HG02588 (cell line): ENCODE measurements around the gene GSTM5.
"Not testable (repeated sequence)": the region's sequence is repeated elsewhere in the genome, so short reads cannot be mapped to it uniquely, and the experiment has no call there.

Experiments
- ATAC-seq: cut with Tn5 transposase; IDR thresholded peaks from one replicate; pipeline ENCODE4 v1.9.1; 2021; ENCODE audit warnings: mild to moderate bottlenecking, moderate library complexity; ENCODE audit not compliant: unreplicated experiment

The GSTM5 gene

GRCh38 chr1:109726728-109727373 is 14.8 kb downstream of the GSTM5 start:
- no peak for ATAC-seq

- no peak for ATAC-seq
Observed at GRCh38 chr1:109728870-109729269, 16.8 kb downstream of the GSTM5 start.

DNA sequence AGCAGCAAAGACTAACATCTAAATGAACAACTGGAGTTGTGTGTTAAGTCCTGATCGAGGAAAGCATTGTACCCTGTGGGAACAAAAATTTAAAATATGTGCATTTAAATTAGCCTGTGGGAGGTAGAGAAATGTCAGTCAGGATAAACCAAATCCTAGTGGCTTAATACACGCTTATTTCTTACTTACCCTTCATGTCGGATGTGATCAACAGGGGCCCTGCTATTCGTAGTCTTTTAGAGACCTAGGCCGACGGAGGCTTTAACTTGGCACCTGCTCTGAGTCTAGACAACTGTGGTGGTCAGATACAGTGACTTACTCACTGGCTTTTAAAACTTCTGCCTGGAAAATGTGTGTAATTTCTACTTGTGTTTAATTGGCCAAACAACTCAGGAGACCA is 18.6 kb downstream of the GSTM5 start:
- ATAC-seq, result no peak

DNA sequence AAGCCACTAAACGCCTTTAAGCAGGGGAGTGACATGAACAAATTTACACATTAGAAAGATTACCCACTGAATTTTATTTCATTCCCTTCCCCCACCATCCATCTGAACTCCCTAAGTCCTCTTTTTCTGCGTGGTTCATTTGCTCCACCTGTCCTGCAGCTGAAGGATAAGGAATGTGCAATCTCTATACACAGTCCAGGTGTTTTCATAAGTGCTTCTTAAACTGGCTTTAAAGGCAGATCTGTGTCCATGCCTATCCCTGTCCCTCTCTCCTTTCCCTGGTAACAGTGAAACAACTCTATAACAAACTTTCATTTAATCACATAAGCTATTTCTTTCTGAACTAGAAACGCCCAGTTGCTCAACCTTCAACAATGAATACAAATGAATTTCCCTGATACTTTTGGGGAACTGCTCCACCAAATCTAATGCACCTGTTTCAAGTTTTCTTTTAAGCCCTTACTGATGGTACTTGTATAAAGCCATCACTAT is 20.4 kb downstream of the GSTM5 start:
- no peak for ATAC-seq

- ATAC-seq, result no peak
Observed at GRCh38 chr1:109733236-109733870, 21.3 kb downstream of the GSTM5 start.

DNA sequence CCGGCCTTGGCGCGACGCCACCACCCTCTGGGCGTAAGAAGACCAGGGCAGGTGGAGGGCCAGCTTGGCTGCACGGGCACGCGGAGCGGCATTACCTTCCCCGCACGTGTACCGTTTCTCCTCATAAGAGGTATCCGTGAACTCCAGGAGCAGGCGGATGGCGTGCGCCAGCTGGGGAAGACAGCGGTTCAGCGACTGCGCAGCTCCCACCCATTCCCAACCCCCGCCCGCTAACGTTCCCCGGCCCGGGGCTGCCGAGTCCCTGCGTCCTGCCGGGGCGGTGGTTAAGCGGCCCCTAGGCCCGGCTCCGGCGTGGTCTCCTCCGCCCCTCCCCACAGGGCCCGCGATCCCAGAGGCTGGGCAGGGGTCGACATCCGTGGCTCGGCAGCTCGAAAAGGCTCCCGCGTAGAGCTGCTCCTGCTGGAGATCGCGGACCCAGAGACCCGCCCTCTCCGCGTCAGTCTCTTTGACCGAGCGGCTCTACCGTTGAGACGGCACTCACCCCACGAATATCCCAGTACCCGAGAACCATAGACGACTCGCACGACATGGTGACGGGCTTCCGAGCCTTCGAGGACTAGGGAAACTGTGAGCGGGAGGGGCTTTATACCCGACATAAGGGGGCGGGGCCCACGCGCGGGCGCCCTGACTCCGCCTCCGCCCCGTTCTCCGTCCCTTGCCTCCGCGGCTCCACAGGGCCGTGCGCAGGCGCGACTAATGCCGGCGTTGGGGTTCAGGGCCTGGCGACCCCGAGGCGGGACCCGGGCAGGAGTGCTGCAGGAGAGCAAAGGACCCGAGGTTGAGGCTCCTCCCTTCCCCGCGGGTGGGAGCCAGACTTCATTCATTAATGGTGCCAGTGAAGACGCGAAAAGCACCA is 27.9 kb downstream of the GSTM5 start:
- ATAC-seq, result peak; percentile 92

DNA sequence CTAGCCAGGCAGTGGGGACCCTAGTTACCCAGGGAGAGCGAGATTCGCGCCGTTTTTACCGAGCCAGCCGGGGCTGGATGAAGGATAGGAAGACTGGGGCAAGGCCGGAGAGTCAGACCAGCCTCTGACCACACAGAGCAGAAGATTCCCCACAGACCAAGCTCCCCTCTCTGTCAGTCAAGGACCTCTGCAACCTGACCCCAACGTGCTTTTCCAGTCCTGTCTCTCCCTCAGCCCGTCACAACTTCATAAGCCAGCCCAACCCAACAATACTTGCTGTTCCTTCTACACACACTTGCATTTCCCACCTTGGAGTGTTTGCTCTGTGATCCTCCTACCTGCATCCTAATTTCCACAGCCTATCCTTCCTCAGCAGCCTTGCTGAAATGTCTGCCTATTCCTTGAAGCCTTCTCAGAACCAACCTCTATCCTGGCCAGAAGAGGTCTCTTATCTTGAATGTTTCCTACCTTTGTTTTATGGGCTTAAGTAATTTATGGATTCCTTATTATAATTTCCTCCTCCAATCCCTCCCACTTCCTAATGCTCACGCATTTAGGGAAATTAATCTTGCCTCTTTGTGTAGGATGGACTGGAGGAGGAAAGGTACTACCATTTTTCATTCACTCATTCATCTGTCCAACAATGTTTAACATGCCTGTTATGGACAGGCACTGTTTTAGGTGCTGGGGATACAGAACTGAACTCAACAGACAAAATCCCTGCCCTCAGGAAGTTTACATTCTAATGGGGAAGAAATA is 28.7 kb downstream of the GSTM5 start, which contains the start of gene GSTM3:
GSTM3 (minus strand) TSS at position 424 of the 759 bp plus-strand sequence. CDS start 751 bp downstream, outside the sequence.
- ATAC-seq, result no peak

- not testable (repeated sequence) for ATAC-seq
Observed at GRCh38 chr1:109748311-109748710, 36.3 kb downstream of the GSTM5 start.

DNA sequence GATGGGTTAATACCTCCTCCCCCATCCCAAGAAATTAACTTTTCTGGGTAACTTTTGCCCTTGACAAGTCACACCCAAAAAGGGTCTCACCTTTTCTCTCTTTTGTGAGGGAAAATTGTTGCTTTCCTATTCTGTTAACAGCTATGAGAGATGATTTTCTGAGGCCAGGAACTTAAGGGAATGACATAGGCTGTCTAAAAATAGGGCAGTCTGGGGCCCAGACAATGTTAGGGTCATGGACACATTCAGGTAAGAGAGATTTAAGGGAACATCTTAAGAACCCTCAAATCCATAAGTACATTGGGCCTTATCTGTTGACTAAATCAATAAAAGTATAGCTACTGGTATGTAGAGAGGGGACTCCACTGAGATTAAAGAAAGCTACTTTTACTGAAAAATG is 37.2 kb downstream of the GSTM5 start:
- no peak for ATAC-seq

- ATAC-seq, result no peak
Observed at GRCh38 chr1:109750241-109750882, 38.3 kb downstream of the GSTM5 start.

DNA sequence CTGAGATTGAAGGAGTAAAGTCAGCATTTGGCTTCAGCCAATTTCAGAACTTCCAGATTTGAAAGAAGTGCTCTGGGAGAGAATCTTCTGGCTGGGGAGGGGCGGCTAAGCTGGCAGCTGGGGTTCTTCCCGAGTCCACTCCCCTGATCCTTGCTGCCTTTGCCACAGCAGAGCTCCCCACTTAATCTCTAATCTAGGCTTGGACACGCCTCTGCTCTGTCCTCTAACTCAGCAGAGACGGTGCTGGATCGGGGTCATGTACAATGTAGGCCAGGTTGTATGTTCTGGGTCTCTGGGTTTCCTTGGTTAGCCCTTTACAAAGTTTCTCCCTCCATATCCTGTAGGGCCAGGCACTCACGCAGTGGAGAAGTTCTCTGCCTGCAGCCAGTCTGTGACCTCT is 38.9 kb downstream of the GSTM5 start:
- ATAC-seq, result no peak

DNA sequence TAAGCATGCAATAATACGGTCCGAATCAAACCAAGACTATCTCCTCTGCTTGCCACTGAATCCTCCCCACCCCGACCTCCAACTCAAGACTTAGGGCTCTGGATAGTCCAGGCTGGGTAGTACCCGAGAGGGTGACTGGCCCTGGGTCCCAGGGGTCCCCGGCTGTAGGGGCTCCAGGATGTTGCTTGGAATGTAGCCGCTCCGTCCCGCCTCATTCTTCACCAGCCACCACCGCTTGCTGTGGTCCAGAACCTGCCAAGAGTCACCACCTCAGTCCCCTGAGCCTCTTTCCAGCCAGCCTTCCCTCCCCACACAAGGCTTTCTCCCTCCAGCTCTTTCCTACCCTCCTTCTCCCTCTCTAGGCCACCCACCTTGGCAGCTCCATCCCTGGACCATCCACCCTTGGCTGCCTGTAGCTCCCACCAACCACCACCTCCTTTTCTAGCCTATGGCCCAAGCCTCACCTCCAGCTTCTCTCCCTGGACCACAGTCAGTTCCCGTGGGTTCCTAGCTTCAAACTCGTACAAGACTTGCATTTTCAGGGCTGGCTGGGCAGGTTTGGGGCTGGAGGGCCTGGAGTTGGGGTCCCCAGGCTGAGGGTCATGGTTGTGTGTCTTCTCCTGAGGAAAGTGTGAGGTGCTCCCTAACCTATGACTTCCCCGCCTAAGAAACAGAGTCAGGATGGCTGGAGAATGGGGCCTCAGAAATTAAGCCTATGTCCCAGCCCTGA is 39.6 kb downstream of the GSTM5 start:
- ATAC-seq, result no peak

- no peak for ATAC-seq
Observed at GRCh38 chr1:109754738-109755137, 42.7 kb downstream of the GSTM5 start.

DNA sequence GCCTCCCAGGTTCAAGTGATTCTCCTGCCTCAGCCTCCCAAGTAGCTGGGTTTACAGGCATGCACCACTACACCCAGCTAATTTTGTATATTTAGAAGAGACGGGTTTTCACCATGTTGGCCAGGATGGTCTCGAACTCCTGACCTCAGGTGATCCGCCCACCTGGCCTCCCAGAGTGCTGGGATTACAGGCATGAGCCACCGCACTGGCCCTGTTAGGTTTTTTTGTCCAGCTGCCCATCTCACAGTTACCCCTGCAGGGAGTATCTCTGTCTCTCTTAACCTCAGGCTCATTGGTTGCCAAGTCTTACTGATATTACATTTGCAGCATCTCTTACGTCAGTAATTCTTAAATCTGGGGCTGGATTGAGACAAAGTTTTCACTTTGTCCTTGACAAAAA is 44.3 kb downstream of the GSTM5 start:
- ATAC-seq, result not testable (repeated sequence)

GRCh38 chr1:109756848-109757521 is 44.9 kb downstream of the GSTM5 start:
- no peak for ATAC-seq

DNA sequence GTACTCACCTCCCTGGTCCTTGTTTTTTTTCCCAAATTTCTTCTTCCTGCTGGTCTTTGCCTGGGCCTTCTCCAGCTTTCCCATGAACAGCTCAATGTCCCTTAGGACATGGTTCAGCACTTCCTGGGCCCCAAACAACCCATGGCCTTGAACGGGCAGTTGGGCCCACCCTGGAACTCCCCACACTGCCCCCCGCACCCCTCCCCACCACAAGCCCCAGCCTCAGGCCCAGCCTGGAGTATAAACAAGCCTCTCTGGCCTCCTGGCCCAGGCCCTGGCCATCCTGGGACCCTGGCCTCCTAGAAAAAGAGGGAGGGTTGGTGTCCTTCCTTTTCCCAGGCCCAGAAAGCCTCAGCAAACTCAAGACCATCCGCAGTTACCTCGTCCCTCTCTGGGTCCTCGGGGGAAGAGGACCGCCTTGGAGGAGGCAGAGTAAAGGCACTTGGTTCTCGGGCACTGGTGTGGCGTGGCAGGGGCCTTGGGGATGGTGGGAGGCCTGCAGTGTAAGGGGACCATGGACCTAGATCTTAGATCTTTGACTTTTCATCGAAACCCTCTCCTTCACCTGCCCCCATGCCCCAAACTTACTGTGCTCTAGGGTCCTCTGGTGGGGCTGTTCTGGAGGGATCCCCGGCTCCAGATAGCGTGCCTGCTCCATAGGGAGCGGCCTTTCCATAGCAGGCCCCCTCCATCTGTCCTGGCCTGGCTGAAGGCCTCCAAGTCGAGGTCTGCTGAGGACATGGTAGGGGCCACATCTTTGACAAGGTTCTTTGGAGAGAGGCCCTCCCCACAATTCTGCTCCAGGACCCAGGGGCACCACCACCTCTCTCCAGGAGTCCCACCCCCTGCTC is 46.1 kb downstream of the GSTM5 start:
- no peak for ATAC-seq

DNA sequence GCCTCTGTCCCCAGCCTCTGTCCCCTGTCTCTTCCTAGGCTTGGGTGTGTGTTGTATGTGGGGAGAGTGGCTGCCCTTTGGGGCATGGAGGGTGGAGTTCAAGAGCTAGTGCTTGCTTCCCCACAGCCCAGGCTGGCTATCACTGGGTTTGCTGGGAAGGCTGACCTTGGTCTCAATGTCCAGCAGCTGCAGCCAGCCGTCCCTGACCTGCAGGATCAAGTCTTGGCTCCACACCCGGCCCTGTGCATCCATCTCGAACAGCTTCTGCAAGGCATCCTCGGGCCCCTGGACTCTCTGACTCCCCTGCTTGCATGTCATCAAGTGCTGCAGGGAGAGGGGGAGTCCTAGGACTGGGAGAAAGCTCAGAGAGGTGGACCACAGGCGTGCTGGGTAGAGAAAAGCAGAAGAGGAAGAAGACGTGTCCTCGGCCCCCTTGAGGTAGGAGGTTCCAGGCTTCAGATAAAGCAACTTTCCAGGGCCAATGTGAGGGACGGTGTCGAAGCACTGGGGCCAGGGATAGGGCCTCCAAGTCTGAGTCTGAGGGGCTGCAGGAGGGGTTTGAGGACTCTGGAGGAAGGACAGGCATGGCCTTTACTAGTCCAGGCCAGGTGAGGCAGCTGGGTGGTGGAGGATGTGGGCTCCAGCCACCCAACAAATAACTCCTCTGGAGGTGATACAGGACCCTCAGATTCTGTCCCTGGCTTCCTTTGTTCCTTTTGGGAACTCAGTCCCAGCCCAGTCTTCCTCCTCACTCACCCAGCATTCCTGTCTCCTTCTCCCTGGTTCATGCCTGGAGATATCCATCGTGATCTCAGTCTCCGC is 47.7 kb downstream of the GSTM5 start:
- no peak for ATAC-seq
